D721Med (cell line): Measurements from ENCODE around the gene LGR5.

Experiments used
- DNase-seq: peaks from one replicate; pipeline ENCODE4 v3.0.0; 2011; ENCODE audit warnings: low spot score; ENCODE audit not compliant: insufficient read length
- FAIRE-seq: peaks from 2 replicates; lab custom pipeline; 2011; peaks lifted over from hg19 to GRCh38; lab: Jason Lieb, UNC
- TF ChIP-seq, protein P1 (sequence below): IDR thresholded peaks from 2 replicates; pipeline ENCODE4 v1.5.1; 2012; ENCODE audit warnings: mild to moderate bottlenecking, control low read depth; ENCODE audit not compliant: insufficient read depth; ENCODE audit errors: missing control alignments

LGR5 gene

DNA sequence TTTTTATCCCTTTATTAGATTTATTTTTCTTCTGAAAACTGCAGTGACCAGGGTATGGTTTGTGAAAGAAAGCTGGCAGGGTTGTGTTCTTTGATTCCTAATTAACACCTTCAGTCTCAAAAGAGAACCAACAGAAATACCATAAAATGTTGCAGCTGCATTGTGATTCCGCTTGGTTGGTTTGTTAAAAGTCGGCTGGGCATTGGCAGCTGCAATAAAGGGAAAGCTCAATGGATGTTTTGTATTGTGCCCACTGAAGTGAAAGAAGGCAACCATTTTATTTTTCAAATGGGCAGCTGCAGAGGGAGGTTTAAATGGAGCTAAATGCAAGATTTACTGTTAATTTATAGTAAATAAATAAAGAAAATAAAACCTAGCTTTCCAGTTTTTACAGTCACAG lies 16.7 kb downstream of the LGR5 start:
- DNase-seq (no peak), FAIRE-seq (no peak)
- TF ChIP-seq, protein P1, sequence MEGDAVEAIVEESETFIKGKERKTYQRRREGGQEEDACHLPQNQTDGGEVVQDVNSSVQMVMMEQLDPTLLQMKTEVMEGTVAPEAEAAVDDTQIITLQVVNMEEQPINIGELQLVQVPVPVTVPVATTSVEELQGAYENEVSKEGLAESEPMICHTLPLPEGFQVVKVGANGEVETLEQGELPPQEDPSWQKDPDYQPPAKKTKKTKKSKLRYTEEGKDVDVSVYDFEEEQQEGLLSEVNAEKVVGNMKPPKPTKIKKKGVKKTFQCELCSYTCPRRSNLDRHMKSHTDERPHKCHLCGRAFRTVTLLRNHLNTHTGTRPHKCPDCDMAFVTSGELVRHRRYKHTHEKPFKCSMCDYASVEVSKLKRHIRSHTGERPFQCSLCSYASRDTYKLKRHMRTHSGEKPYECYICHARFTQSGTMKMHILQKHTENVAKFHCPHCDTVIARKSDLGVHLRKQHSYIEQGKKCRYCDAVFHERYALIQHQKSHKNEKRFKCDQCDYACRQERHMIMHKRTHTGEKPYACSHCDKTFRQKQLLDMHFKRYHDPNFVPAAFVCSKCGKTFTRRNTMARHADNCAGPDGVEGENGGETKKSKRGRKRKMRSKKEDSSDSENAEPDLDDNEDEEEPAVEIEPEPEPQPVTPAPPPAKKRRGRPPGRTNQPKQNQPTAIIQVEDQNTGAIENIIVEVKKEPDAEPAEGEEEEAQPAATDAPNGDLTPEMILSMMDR = no peak

DNA sequence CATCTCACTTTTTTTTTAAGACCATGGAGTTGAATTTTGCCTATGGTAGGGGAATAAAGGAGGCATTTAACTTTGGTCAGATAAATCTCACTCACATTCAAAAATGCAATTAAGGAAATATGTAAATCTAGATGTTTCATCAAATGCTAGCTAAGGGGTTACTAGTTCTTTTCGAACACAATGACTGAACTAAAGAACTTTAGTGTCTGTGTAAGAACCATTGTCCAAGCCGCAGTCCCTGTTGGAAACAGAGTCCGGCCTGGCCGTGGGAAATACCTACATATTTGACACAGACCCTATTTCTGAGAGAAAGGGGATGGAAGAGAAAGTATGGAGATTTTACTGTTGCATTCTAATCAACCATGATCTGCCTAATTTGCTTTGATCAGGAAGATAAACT lies 17.4 kb downstream of the LGR5 start:
- TF ChIP-seq, protein P1 = no peak
- no peak for DNase-seq
- no peak for FAIRE-seq

DNA sequence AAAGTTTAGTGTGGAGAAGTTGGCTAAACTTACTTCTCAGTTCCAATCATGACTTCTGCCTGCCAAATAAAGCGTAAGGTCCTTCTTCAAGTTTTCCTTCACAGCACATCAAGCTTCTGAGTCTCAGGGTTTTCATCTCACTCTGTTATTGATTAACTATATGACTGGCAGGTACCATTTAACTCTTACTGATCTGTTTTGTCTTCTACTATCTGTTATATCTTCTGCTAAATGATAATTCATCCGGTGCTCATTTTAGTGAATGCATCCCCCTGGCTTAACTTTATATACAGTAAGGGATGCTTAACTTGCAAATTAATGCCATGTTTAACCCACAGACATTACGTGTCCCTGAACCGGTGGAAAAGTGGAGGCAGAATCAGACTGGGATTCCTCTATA lies 20.7 kb downstream of the LGR5 start:
- DNase-seq = no peak
- TF ChIP-seq, protein P1 = no peak
- FAIRE-seq = no peak

DNA sequence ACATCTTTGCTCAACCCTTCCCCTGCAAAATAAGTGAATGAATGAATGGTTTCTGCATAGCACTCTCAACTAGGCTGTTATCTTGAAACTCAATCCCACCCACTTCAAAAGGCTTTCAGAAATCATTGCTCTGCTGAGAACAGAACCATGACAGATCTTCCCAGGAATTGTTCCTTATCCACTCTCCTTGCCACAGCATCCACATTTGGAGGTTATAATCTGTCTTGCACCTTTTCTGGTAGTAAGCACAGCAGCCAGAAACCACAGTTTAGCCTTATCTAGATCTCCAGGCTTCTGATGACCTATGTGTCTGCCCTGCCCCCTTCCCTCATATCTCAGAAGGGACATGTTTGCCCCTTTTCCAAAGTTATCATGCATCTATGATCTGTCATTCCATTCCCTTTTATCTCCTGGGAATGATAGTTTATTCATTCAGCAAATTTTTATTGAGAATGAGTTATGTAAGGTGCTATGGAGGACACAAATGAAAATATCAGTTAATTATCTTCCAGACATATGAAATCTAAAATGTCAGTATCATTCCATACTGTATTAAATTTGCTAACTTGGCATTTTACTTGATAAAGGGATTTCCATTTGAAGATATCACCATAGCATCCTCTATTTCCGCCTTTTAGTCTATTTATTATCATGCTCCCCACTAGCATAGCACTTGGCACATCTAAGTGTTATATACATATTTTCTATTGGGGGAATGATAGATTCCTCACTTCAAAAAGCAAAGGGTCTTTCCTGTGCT lies 21.4 kb downstream of the LGR5 start:
- DNase-seq (no peak), FAIRE-seq (no peak)
- TF ChIP-seq, protein P1 = no peak

DNA sequence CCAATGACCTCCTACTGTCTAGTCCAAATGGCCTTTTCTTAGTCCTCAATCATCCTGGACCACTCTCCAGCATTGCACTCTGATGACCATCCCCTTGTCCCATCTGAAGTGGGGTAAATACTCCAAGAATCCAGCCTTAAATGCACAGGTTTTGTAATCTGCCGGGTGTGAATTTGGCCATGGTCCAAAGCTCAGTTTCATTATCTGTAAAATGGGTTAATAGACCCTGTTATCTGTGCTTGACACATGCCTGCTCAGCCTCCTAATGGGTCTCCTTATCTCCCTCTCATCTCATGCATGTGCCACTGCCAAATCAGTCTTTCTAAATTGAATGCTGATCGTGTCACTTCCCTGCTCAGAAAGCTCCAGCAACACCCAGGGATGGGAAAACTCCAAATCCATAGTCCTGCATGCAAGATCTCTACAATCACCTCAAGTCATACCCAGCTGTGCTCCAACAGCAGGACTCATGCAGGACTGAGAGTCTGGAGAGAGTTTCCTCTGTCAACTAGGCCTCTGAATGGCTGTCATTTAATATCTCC lies 22.3 kb downstream of the LGR5 start:
- no peak for DNase-seq
- TF ChIP-seq, protein P1 = no peak
- no peak for FAIRE-seq

DNA sequence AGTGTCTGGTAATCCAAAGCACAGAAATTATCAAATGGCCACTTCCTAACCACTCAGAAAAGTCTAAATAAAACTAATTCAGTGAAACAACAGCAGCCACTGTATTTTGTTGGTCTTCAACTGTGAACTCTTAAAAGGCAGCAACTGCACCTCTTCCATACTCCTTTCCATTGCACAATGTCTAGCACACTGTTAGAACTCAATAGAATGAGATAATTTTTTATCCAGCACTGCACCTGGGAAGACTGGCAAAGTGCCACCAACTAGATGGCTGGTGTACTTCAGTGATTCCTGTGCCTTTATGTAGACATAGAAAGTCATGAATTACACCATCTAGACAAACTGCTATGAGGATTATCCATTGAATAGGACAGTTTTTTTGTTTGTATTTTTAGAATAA lies 26.2 kb downstream of the LGR5 start:
- FAIRE-seq (no peak), DNase-seq (no peak)
- TF ChIP-seq, protein P1 = no peak

DNA sequence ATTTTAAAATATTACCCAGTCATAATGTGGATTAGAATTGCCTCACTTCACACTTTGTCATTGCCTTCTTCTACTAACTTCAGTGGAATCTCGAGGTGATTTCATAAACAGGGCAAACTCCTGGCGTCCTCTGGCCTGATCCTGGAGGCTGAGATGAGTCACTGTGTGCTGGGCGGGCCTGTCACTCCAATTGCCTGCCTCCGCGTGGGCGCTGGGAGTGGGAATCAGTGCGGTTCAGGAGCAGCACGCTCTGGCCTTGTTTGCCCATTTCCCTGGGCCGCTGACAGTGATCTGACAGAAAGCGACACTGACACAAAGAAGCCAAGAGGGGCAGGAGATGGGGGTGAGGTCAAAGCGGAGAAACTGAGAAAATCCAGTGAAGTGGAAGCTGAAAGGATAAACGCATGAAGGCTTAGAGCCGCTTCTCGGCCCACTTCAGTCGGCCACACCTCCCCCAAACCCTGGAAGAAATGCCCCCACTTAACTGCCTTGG lies 29.7 kb downstream of the LGR5 start:
- FAIRE-seq = no peak
- DNase-seq = no peak
- TF ChIP-seq, protein P1 = no peak
